H1 (cell line): ENCODE measurements around the gene FFAR2. TPM values are rescaled to one million over a fixed set of nuclear protein-coding genes. Genes with fewer than 3 reads are reported as not detected.

Source experiments
- EP300 ChIP-seq, 2 experiments: IDR thresholded peaks; 1 replicate in 1 of 2; 2 replicates in 1 of 2; pipeline ENCODE4 v1.6.1; 2011 to 2012; ENCODE audit warnings: low read depth in 2 of 2, low read length in 2 of 2, mild to moderate bottlenecking in 2 of 2, borderline replicate concordance in 1 of 2, inconsistent platforms in 1 of 2, moderate library complexity in 1 of 2
- polyA plus RNA-seq, 7 experiments: library from polyadenylated mRNA; depleted of rRNA in 3 of 7; stranded (reverse) in 5 of 7; unstranded in 2 of 7; fragments of >200 nt in 5 of 7; fragments of 200-250 nt in 2 of 7; gene quantifications; 1 replicate in 5 of 7; 2 replicates in 1 of 7; 4 replicates in 1 of 7; pipeline versions ENCODE4 v1.2.1 to v1.2.3, GENCODE V29; 2011 to 2013; ENCODE audit warnings: missing spikeins in 2 of 7, mixed read lengths in 2 of 7
- total RNA-seq: library from RNA; stranded (reverse); fragmentation: NEBNext Ultra II Directional; extraction: Animal tissue kit (Norgen Biotek cat#: 25700); gene quantifications from 2 replicates; pipeline ENCODE4 v1.2.1, GENCODE V29; 2021

FFAR2 gene
- total and polyA plus RNA-seq, 2 of the 8 experiments (the other 6 are each of a cell fraction or from before 2014, with no cell fraction given): not detected

GRCh38 chr19:35478794-35479677 is 31.0 kb downstream of the FFAR2 start (continued):
- TF ChIP-seq EP300 (IDR thresholded peaks at IDR 0.05; ENCODE audit: borderline replicate concordance in 1 of 2, low read depth in 2 of 2, low read length in 2 of 2): no peak
